GM21381 (cell line): ENCODE results near the gene RPL36A.

Source experiments
- ATAC-seq: cut with Tn5 transposase; IDR thresholded peaks from one replicate; pipeline ENCODE4 v1.9.1; 2021; ENCODE audit warnings: mild to moderate bottlenecking, moderate library complexity; ENCODE audit not compliant: unreplicated experiment

RPL36A gene

GRCh38 chrX:101390664-101391525 lies at the start of gene RPL36A:
TSS of gene RPL36A (plus strand) at chrX:101391011. CDS start at chrX:101391044, 33 bp downstream.
- ATAC-seq: peak; percentile 83

- peak; percentile 3 for ATAC-seq
Observed at GRCh38 chrX:101347859-101348451, 42.9 kb upstream of the RPL36A start.

- ATAC-seq: peak; percentile 98
Observed at GRCh38 chrX:101348452-101349192, 42.2 kb upstream of the RPL36A start, which contains the start of gene TIMM8A. TSS of gene TIMM8A (minus strand) at chrX:101348742. CDS start at chrX:101348664, 78 bp downstream.

- ATAC-seq: no peak
Observed at GRCh38 chrX:101349193-101349562, 41.6 kb upstream of the RPL36A start.

- ATAC-seq: no peak
Observed at GRCh38 chrX:101357166-101357795, 33.5 kb upstream of the RPL36A start.

GRCh38 chrX:101359966-101360365 lies 30.8 kb upstream of the RPL36A start:
- no peak for ATAC-seq

- no peak for ATAC-seq
Observed at GRCh38 chrX:101360390-101360789, 30.4 kb upstream of the RPL36A start.

- no peak for ATAC-seq
Observed at GRCh38 chrX:101362116-101362515, 28.7 kb upstream of the RPL36A start.

GRCh38 chrX:101362757-101363156 lies 28.1 kb upstream of the RPL36A start:
- ATAC-seq: no peak

GRCh38 chrX:101365301-101365795 lies 25.5 kb upstream of the RPL36A start:
- no peak for ATAC-seq

- no peak for ATAC-seq
Observed at GRCh38 chrX:101368800-101369199, 22.0 kb upstream of the RPL36A start.

GRCh38 chrX:101369687-101370086 lies 21.1 kb upstream of the RPL36A start:
- no peak for ATAC-seq

GRCh38 chrX:101370888-101371504 lies 19.8 kb upstream of the RPL36A start:
- ATAC-seq: no peak

- no peak for ATAC-seq
Observed at GRCh38 chrX:101377547-101377946, 13.3 kb upstream of the RPL36A start.

GRCh38 chrX:101383679-101384205 lies 7.1 kb upstream of the RPL36A start:
- ATAC-seq: peak; percentile 70

GRCh38 chrX:101385026-101385684 lies 5.7 kb upstream of the RPL36A start:
- no peak for ATAC-seq

- ATAC-seq: peak; percentile 59
Observed at GRCh38 chrX:101385795-101386541, 4.8 kb upstream of the RPL36A start, which contains the start of gene BTK. TSS of gene BTK (minus strand) at chrX:101386191. CDS start at chrX:101375284, 10,907 bp downstream.

GRCh38 chrX:101386542-101386885 lies 4.3 kb upstream of the RPL36A start:
- no peak for ATAC-seq

GRCh38 chrX:101388604-101389003 lies 2.2 kb upstream of the RPL36A start:
- no peak for ATAC-seq
